ENCODE measurements around the gene PPFIBP1. TPM values are rescaled to one million over a fixed set of nuclear protein-coding genes. Genes with fewer than 3 reads are reported as not detected.
"Not testable (repeated sequence)": the region's sequence is repeated elsewhere in the genome, so short reads cannot be mapped to it uniquely, and the experiment has no call there.

PPFIBP1 gene
- total RNA-seq, 1 donor from 2014 or later: 184 TPM

- Mint-ChIP-seq H3K27me3 (ENCODE audit: unreplicated experiment) (no peaks in the 10 kb centered on the region), H3K4me3 (ENCODE audit: unreplicated experiment) (no peak overlapping the region), H3K4me1 (ENCODE audit: unreplicated experiment) (peaks cover 26% of the 10 kb centered on the region), H3K36me3 (ENCODE audit: low read depth, unreplicated experiment) (peaks cover 25% of the 10 kb centered on the region), H3K9me3 (ENCODE audit: unreplicated experiment) (no peaks in the 10 kb centered on the region), H3K27ac (ENCODE audit: unreplicated experiment) (no peak overlapping the region)
- DNase-seq (ENCODE audit: low spot score): no peak
- TF ChIP-seq CTCF (IDR thresholded peaks at IDR 0.05; ENCODE audit: unreplicated experiment): no peak
These were observed 115.3 kb downstream of the PPFIBP1 start for GRCh38 chr12:27639265-27639664.

GRCh38 chr12:27640566-27641200, 116.7 kb downstream of the PPFIBP1 start:
- not testable (repeated sequence) for H3K9me3 Mint-ChIP-seq (ENCODE audit: unreplicated experiment); H3K4me3 Mint-ChIP-seq (ENCODE audit: unreplicated experiment); H3K27me3 Mint-ChIP-seq (ENCODE audit: unreplicated experiment); DNase-seq (ENCODE audit: low spot score)
- Mint-ChIP-seq H3K4me1 (ENCODE audit: unreplicated experiment) (peaks cover 26% of the 10 kb centered on the region), H3K27ac (ENCODE audit: unreplicated experiment) (peak overlapping the region; percentile 86), H3K36me3 (ENCODE audit: low read depth, unreplicated experiment) (peaks cover 25% of the 10 kb centered on the region)

GRCh38 chr12:27642361-27642760, 118.4 kb downstream of the PPFIBP1 start:
- H3K27ac Mint-ChIP-seq (ENCODE audit: unreplicated experiment); H3K27me3 Mint-ChIP-seq (ENCODE audit: unreplicated experiment); DNase-seq (ENCODE audit: low spot score); H3K9me3 Mint-ChIP-seq (ENCODE audit: unreplicated experiment): not testable (repeated sequence)
- Mint-ChIP-seq H3K4me1 (ENCODE audit: unreplicated experiment) (peaks cover 26% of the 10 kb centered on the region), H3K4me3 (ENCODE audit: unreplicated experiment) (peak overlapping the region; percentile 13), H3K36me3 (ENCODE audit: low read depth, unreplicated experiment) (peaks cover 28% of the 10 kb centered on the region)

- peaks cover 31% of the 10 kb centered on the region for H3K36me3 Mint-ChIP-seq (ENCODE audit: low read depth, unreplicated experiment)
- H3K27me3 Mint-ChIP-seq (ENCODE audit: unreplicated experiment); H3K4me3 Mint-ChIP-seq (ENCODE audit: unreplicated experiment); H3K27ac Mint-ChIP-seq (ENCODE audit: unreplicated experiment); DNase-seq (ENCODE audit: low spot score); H3K9me3 Mint-ChIP-seq (ENCODE audit: unreplicated experiment): not testable (repeated sequence)
- H3K4me1 Mint-ChIP-seq (ENCODE audit: unreplicated experiment): peaks cover 26% of the 10 kb centered on the region
These were observed 118.9 kb downstream of the PPFIBP1 start for GRCh38 chr12:27642892-27643291.

GRCh38 chr12:27644158-27644845, 120.3 kb downstream of the PPFIBP1 start:
- TF ChIP-seq CTCF (IDR thresholded peaks at IDR 0.05; ENCODE audit: unreplicated experiment): no peak
- DNase-seq (ENCODE audit: low spot score): no peak
- Mint-ChIP-seq H3K27ac (ENCODE audit: unreplicated experiment) (no peak overlapping the region), H3K9me3 (ENCODE audit: unreplicated experiment) (no peaks in the 10 kb centered on the region), H3K27me3 (ENCODE audit: unreplicated experiment) (no peaks in the 10 kb centered on the region), H3K36me3 (ENCODE audit: low read depth, unreplicated experiment) (peaks cover 37% of the 10 kb centered on the region), H3K4me1 (ENCODE audit: unreplicated experiment) (peaks cover 26% of the 10 kb centered on the region), H3K4me3 (ENCODE audit: unreplicated experiment) (no peak overlapping the region)

- Mint-ChIP-seq H3K27ac (ENCODE audit: unreplicated experiment) (peak overlapping the region; percentile 74), H3K4me3 (ENCODE audit: unreplicated experiment) (peak overlapping the region; percentile 4), H3K4me1 (ENCODE audit: unreplicated experiment) (peaks cover 16% of the 10 kb centered on the region), H3K36me3 (ENCODE audit: low read depth, unreplicated experiment) (peaks cover 39% of the 10 kb centered on the region), H3K9me3 (ENCODE audit: unreplicated experiment) (no peaks in the 10 kb centered on the region), H3K27me3 (ENCODE audit: unreplicated experiment) (no peaks in the 10 kb centered on the region)
- no peak for DNase-seq (ENCODE audit: low spot score)
- no peak for TF ChIP-seq CTCF (IDR thresholded peaks at IDR 0.05; ENCODE audit: unreplicated experiment)
These were observed 121.7 kb downstream of the PPFIBP1 start for GRCh38 chr12:27645671-27646070.
